Ishikawa (cell line): Measurements from ENCODE around the gene ANKRD44.

ENCODE experiments used
- CEBPB ChIP-seq: IDR thresholded peaks from 2 replicates; pipeline ENCODE4 v1.6.1; 2012
- CREB1 ChIP-seq: IDR thresholded peaks from 2 replicates; pipeline ENCODE4 v1.6.1; 2012; ENCODE audit warnings: low read depth
- EGR1 ChIP-seq: IDR thresholded peaks from 2 replicates; pipeline ENCODE4 v1.6.1; 2012
- EP300 ChIP-seq: IDR thresholded peaks from 2 replicates; pipeline ENCODE4 v1.6.1; 2012; ENCODE audit warnings: borderline replicate concordance
- FOXM1 ChIP-seq: IDR thresholded peaks from 2 replicates; pipeline ENCODE4 v1.6.1; 2012; ENCODE audit warnings: low read depth, borderline replicate concordance
- NFIC ChIP-seq: IDR thresholded peaks from 2 replicates; pipeline ENCODE4 v1.6.1; 2012
- RAD21 ChIP-seq: IDR thresholded peaks from 2 replicates; pipeline ENCODE4 v1.6.1; 2012; ENCODE audit warnings: low read depth
- REST ChIP-seq: IDR thresholded peaks from 2 replicates; pipeline ENCODE4 v1.6.1; 2012; ENCODE audit warnings: low read depth, mild to moderate bottlenecking
- TAF1 ChIP-seq: IDR thresholded peaks from 2 replicates; pipeline ENCODE4 v1.6.1; 2012; ENCODE audit warnings: low read depth, mild to moderate bottlenecking
- TCF12 ChIP-seq: IDR thresholded peaks from 2 replicates; pipeline ENCODE4 v1.6.1; 2012; ENCODE audit warnings: low read depth
- TEAD4 ChIP-seq: IDR thresholded peaks from 2 replicates; pipeline ENCODE4 v1.6.1; 2012
- USF1 ChIP-seq: IDR thresholded peaks from 2 replicates; pipeline ENCODE4 v1.6.1; 2012
- YY1 ChIP-seq: IDR thresholded peaks from 2 replicates; pipeline ENCODE4 v1.6.1; 2012; ENCODE audit warnings: low read depth
- TF ChIP-seq, protein P1 (sequence below): IDR thresholded peaks from 2 replicates; pipeline ENCODE4 v1.6.1; 2012

DNA sequence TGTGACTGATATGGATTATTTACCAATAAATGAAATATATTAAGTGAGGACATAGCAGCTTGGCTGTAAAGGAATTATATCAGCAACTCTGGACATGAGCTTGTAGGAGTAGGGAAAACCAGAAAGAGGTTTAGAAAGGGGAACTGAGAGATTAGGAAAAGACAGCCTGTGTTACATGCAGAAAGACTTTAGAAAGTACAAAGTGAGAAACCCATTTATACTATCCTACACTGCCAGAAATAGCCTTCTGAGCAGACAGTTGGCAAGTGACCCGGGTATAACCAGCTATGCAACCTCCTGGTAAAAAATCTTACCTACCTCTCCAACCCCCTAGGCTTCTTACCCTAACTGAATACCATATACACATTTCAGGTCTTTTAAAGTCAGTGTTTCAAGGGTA, 134.1 kb downstream of the ANKRD44 start:
- TF ChIP-seq EGR1 (no peak), REST (no peak), YY1 (no peak), EP300 (no peak), CEBPB (no peak), TCF12 (no peak), RAD21 (no peak), FOXM1 (no peak), CREB1 (no peak), TAF1 (no peak), NFIC (no peak), USF1 (no peak), TEAD4 (no peak)
- TF ChIP-seq, protein P1, sequence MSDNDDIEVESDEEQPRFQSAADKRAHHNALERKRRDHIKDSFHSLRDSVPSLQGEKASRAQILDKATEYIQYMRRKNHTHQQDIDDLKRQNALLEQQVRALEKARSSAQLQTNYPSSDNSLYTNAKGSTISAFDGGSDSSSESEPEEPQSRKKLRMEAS, result no peak
